HEK293T (cell line): ENCODE results near the gene CEP170.
"Not testable (repeated sequence)": the region's sequence is repeated elsewhere in the genome, so short reads cannot be mapped to it uniquely, and the experiment has no call there.

ENCODE experiments used
- ARNT ChIP-seq: fragments of 450-650 bp; IDR thresholded peaks from 2 replicates; pipeline ENCODE4 v1.6.1; 2017; ENCODE audit warnings: mild to moderate bottlenecking
- CTBP1 ChIP-seq: fragments of 450-650 bp; IDR thresholded peaks from 2 replicates; pipeline ENCODE4 v1.6.1; 2016; ENCODE audit warnings: borderline replicate concordance
- ELF4 ChIP-seq: fragments of 450-650 bp; IDR thresholded peaks from 2 replicates; pipeline ENCODE4 v1.6.1; 2017; ENCODE audit warnings: antibody characterized with exemption
- FOXA1 ChIP-seq: fragments of 450-650 bp; IDR thresholded peaks from 2 replicates; pipeline ENCODE4 v1.6.1; 2016; ENCODE audit warnings: mild to moderate bottlenecking
- FOXK2 ChIP-seq: fragments of 450-650 bp; IDR thresholded peaks from 2 replicates; pipeline ENCODE4 v1.6.1; 2016; ENCODE audit warnings: mild to moderate bottlenecking
- FOXM1 ChIP-seq: fragments of 450-650 bp; IDR thresholded peaks from 2 replicates; pipeline ENCODE4 v1.6.1; 2017; ENCODE audit warnings: mild to moderate bottlenecking, borderline replicate concordance
- HDGF ChIP-seq: fragments of 450-650 bp; IDR thresholded peaks from 2 replicates; pipeline ENCODE4 v1.6.1; 2017; ENCODE audit warnings: antibody characterized with exemption, borderline replicate concordance
- L3MBTL2 ChIP-seq: fragments of 450-650 bp; conservative IDR thresholded peaks from 2 replicates; pipeline ENCODE4 v1.6.1; 2016; ENCODE audit warnings: mild to moderate bottlenecking
- LEF1 ChIP-seq: fragments of 450-650 bp; IDR thresholded peaks from 2 replicates; pipeline ENCODE4 v1.6.1; 2017; ENCODE audit warnings: mild to moderate bottlenecking, borderline replicate concordance
- NFRKB ChIP-seq: fragments of 450-650 bp; IDR thresholded peaks from 2 replicates; pipeline ENCODE4 v1.6.1; 2016; ENCODE audit warnings: mild to moderate bottlenecking, moderate library complexity
- SP1 ChIP-seq: fragments of 450-650 bp; IDR thresholded peaks from 2 replicates; pipeline ENCODE4 v1.6.1; 2017
- SUZ12 ChIP-seq: fragments of 450-650 bp; IDR thresholded peaks from 2 replicates; pipeline ENCODE4 v1.6.1; 2016; ENCODE audit warnings: mild to moderate bottlenecking
- TARDBP ChIP-seq: fragments of 450-650 bp; IDR thresholded peaks from 2 replicates; pipeline ENCODE4 v1.6.1; 2016
- TF ChIP-seq, protein P1 (sequence below): fragments of 450-650 bp; IDR thresholded peaks from 2 replicates; pipeline ENCODE4 v1.6.1; 2016

DNA sequence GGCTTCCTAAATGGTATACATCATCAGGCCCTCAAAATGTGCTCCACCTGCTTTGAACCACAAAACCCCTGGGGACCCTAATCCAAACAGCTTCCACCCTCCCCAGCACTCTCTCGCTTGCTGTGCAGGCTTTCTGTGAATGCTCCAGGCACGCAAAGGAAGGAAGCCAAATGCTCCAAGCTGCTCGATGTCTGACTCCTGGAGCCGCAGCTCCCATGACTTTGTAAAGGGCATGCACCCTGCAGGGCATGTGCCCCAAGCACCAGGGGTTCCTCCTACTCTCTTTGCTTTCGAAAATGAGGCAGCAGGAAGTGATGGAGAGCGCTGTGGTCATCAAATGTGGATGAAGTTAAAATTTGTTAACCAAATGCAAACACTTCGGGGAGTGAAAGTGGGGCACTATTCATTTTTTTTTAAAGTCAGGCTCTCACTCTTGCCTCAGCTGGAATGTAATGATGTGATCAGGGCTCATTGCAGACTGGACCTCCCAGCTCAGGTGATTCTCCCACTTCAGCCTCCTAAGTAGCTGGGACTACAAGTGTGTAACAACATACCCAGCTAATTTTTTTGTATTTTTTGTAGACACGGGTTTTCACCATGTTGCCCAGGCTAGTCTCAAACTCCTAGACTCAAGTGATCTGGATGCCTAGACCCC lies 140.9 kb downstream of the CEP170 start:
- TF ChIP-seq FOXM1, LEF1, SUZ12, ARNT, NFRKB, FOXA1, CTBP1, HDGF, SP1, FOXK2, L3MBTL2, TARDBP, ELF4: not testable (repeated sequence)
- TF ChIP-seq, protein P1, sequence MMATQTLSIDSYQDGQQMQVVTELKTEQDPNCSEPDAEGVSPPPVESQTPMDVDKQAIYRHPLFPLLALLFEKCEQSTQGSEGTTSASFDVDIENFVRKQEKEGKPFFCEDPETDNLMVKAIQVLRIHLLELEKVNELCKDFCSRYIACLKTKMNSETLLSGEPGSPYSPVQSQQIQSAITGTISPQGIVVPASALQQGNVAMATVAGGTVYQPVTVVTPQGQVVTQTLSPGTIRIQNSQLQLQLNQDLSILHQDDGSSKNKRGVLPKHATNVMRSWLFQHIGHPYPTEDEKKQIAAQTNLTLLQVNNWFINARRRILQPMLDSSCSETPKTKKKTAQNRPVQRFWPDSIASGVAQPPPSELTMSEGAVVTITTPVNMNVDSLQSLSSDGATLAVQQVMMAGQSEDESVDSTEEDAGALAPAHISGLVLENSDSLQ, result not testable (repeated sequence)
